Astrocyte (in vitro differentiated cells and primary cell): Measurements from ENCODE around the gene VPS50. TPM values are rescaled to one million over a fixed set of nuclear protein-coding genes. Genes with fewer than 3 reads are reported as not detected.
A peak's percentile ranks its signal among the peaks of the same experiment; 100 is the strongest.

Experiments
- DNase-seq: peaks from one replicate; pipeline ENCODE4 v3.0.0-alpha.2; 2010; ENCODE audit warnings: low read depth
- FAIRE-seq: peaks from 2 replicates; lab custom pipeline; 2011; peaks lifted over from hg19 to GRCh38; lab: Jason Lieb, UNC
- H2AFZ ChIP-seq: 2 replicates; pipeline ENCODE4 v1.6.0; 2012; ENCODE audit warnings: low read depth, low read length, inconsistent platforms
- H3K27ac ChIP-seq: 2 replicates; pipeline ENCODE4 v1.5.1; 2011; ENCODE audit warnings: low read depth, low read length, inconsistent platforms
- H3K27me3 ChIP-seq: 2 replicates; pipeline ENCODE4 v1.6.0; 2011; ENCODE audit warnings: low read length, inconsistent platforms; ENCODE audit not compliant: insufficient read depth
- H3K36me3 ChIP-seq: 2 replicates; pipeline ENCODE4 v1.5.1; 2011; ENCODE audit warnings: low read length, inconsistent platforms; ENCODE audit not compliant: insufficient read depth
- H3K4me1 ChIP-seq: 2 replicates; pipeline ENCODE4 v1.5.1; 2011; ENCODE audit warnings: low read length, inconsistent platforms; ENCODE audit not compliant: insufficient read depth
- H3K4me2 ChIP-seq: 2 replicates; pipeline ENCODE4 v1.6.0; 2012; ENCODE audit warnings: low read length, inconsistent platforms
- H3K4me3 ChIP-seq: 2 replicates; pipeline ENCODE4 v1.5.1; 2011; ENCODE audit warnings: low read depth, mild to moderate bottlenecking, low read length, inconsistent platforms; ENCODE audit not compliant: insufficient read depth
- H3K79me2 ChIP-seq: 2 replicates; pipeline ENCODE4 v1.6.0; 2012; ENCODE audit warnings: mild to moderate bottlenecking, low read length, inconsistent platforms; ENCODE audit not compliant: insufficient read depth
- H3K9ac ChIP-seq: 2 replicates; pipeline ENCODE4 v1.6.0; 2012; ENCODE audit warnings: mild to moderate bottlenecking, low read length, inconsistent platforms
- H3K9me3 ChIP-seq: 2 replicates; pipeline ENCODE4 v1.5.1; 2012; ENCODE audit warnings: low read depth, mild to moderate bottlenecking, low read length, inconsistent platforms; ENCODE audit not compliant: insufficient read depth
- H4K20me1 ChIP-seq: 2 replicates; pipeline ENCODE4 v1.6.0; 2012; ENCODE audit warnings: low read length, inconsistent platforms; ENCODE audit not compliant: insufficient read depth
- H3K27ac Mint-ChIP-seq: one replicate; pipeline ENCODE4 v1.8.0; 2021; ENCODE audit warnings: mild to moderate bottlenecking, mixed read lengths; ENCODE audit not compliant: unreplicated experiment
- H3K27me3 Mint-ChIP-seq: one replicate; pipeline ENCODE4 v1.8.0; 2021; ENCODE audit warnings: low read depth, mixed read lengths; ENCODE audit not compliant: unreplicated experiment
- H3K36me3 Mint-ChIP-seq: one replicate; pipeline ENCODE4 v1.8.0; 2021; ENCODE audit warnings: low read depth, mixed read lengths; ENCODE audit not compliant: unreplicated experiment
- H3K4me1 Mint-ChIP-seq: one replicate; pipeline ENCODE4 v1.8.0; 2021; ENCODE audit warnings: low read depth, mixed read lengths; ENCODE audit not compliant: unreplicated experiment
- H3K4me3 Mint-ChIP-seq: one replicate; pipeline ENCODE4 v1.8.0; 2021; ENCODE audit warnings: mild to moderate bottlenecking, moderate library complexity, mixed read lengths; ENCODE audit not compliant: unreplicated experiment
- H3K9me3 Mint-ChIP-seq: one replicate; pipeline ENCODE4 v1.8.0; 2021; ENCODE audit warnings: mild to moderate bottlenecking, mixed read lengths; ENCODE audit not compliant: unreplicated experiment
- EZH2 ChIP-seq: IDR thresholded peaks from 2 replicates; pipeline ENCODE4 v1.6.1; 2012; ENCODE audit warnings: mild to moderate bottlenecking, low read length, inconsistent platforms; ENCODE audit not compliant: insufficient read depth
- total RNA-seq: library from RNA; stranded (reverse); gene quantifications from 2 replicates; pipeline ENCODE4 v1.2.1, GENCODE V29; 2021
- TF ChIP-seq, protein P1 (sequence below): IDR thresholded peaks from 2 replicates; pipeline ENCODE4 v1.5.1; 2011; ENCODE audit warnings: low read depth, mild to moderate bottlenecking, inconsistent platforms, low read length, moderate library complexity; ENCODE audit not compliant: insufficient read depth

The VPS50 gene
- total RNA-seq, 1 donor from 2014 or later, result 19.0 TPM

DNA sequence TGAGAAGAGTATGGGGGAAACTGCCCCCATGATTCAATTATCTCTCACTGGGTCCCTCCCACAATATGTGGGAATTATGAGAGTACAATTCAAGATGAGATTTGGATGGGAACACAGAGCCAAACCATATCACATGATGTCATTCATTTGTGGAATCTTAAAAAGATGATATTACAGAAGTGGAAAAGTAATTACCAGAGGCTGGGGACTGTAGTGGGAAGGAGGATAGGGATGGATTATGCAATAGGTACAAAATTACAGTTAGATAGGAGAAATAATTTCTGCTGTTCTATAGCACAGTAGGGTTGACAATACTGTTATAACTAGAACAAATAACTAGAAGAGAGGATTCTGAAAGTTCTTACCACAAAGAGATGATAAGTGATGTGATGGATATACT is 141.4 kb downstream of the VPS50 start:
- H3K27me3 Mint-ChIP-seq, result peaks cover 4% of the 10 kb centered on the region
- no peaks in the 10 kb centered on the region for H4K20me1 ChIP-seq

DNA sequence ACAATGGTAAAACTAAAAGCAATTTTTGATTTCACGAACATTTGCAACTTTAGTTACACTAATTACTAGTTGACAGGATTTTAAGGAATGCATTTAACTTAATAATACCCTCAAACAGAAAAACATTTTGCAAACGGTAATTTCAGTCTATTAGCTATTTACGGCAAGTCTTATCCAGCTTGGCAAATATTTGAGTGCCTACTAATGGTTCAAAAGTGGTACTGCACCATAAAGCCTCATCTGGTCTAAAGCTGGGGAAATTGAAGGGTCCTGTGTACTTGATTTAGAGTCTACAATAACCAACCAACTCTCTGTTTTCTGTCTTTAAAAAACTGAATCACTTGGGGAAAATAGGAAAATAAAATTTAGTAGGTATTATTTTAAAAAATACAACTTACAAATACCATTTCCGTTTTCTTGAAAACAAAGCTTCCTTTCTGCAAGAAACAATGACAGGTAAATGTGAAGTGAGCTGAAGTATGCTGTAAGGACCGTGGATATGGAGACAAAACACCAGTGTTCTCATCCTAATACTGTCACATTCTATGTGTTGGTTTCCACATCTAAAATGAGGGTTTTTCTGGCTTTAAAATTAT is 142.3 kb downstream of the VPS50 start:
- peak overlapping the region; percentile 4 for H3K4me2 ChIP-seq
- no peaks in the 10 kb centered on the region for H3K79me2 ChIP-seq
- H3K4me1 ChIP-seq, result no peaks in the 10 kb centered on the region
- H4K20me1 ChIP-seq, result no peaks in the 10 kb centered on the region
- peaks cover 15% of the 10 kb centered on the region for H3K27me3 ChIP-seq
- H3K36me3 Mint-ChIP-seq, result no peaks in the 10 kb centered on the region
- no peak overlapping the region for H2AFZ ChIP-seq
- FAIRE-seq, result no peak
- no peak for TF ChIP-seq EZH2
- TF ChIP-seq, protein P1, sequence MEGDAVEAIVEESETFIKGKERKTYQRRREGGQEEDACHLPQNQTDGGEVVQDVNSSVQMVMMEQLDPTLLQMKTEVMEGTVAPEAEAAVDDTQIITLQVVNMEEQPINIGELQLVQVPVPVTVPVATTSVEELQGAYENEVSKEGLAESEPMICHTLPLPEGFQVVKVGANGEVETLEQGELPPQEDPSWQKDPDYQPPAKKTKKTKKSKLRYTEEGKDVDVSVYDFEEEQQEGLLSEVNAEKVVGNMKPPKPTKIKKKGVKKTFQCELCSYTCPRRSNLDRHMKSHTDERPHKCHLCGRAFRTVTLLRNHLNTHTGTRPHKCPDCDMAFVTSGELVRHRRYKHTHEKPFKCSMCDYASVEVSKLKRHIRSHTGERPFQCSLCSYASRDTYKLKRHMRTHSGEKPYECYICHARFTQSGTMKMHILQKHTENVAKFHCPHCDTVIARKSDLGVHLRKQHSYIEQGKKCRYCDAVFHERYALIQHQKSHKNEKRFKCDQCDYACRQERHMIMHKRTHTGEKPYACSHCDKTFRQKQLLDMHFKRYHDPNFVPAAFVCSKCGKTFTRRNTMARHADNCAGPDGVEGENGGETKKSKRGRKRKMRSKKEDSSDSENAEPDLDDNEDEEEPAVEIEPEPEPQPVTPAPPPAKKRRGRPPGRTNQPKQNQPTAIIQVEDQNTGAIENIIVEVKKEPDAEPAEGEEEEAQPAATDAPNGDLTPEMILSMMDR, result peak; percentile 96
- DNase-seq, result peak; percentile 36
- no peaks in the 10 kb centered on the region for H3K9me3 ChIP-seq
- no peaks in the 10 kb centered on the region for H3K4me1 Mint-ChIP-seq
- no peak overlapping the region for H3K4me3 Mint-ChIP-seq
- H3K36me3 ChIP-seq, result no peaks in the 10 kb centered on the region
- no peak overlapping the region for H3K4me3 ChIP-seq
- H3K27me3 Mint-ChIP-seq, result peaks cover 4% of the 10 kb centered on the region
- peaks cover 6% of the 10 kb centered on the region for H3K9me3 Mint-ChIP-seq
- H3K9ac ChIP-seq, result no peak overlapping the region
- no peak overlapping the region for H3K27ac ChIP-seq
- no peak overlapping the region for H3K27ac Mint-ChIP-seq

More for the DNA sequence above, 141.4 kb downstream of the VPS50 start:
- TF ChIP-seq, protein P1, result no peak
- no peak for TF ChIP-seq EZH2
- Histone ChIP-seq H3K4me1 (no peaks in the 10 kb centered on the region), H3K4me3 (no peak overlapping the region), H3K36me3 (no peaks in the 10 kb centered on the region), H3K79me2 (no peaks in the 10 kb centered on the region), H3K9me3 (no peaks in the 10 kb centered on the region), H2AFZ (no peak overlapping the region), H3K4me2 (no peak overlapping the region), H3K9ac (no peak overlapping the region), H3K27me3 (peaks cover 15% of the 10 kb centered on the region), H3K27ac (no peak overlapping the region)
- Mint-ChIP-seq H3K4me3 (no peak overlapping the region), H3K36me3 (no peaks in the 10 kb centered on the region), H3K27ac (no peak overlapping the region), H3K4me1 (no peaks in the 10 kb centered on the region), H3K9me3 (peaks cover 9% of the 10 kb centered on the region)
- FAIRE-seq, result no peak
- no peak for DNase-seq

DNA sequence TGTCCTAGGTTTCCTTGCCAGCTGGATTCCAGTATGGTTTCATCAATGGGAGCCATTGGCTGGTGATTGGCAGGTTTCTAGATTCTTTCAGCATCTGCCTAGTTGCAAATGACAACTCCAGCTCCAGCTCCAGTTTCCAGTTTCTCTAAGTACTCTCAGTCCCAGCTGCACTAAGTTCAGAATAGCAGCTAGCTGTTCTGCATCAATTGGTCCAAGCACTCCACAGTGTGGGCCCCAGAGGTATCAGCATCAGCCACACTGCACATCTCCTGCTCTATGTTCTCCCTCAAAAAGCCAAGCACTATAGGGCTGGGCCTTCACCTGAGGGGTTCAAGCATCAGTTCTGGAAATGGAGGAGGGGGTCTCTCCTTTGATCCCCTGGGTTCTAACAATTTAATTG is 143.4 kb downstream of the VPS50 start:
- H3K79me2 ChIP-seq, result no peaks in the 10 kb centered on the region
- no peak overlapping the region for H3K9ac ChIP-seq
- no peaks in the 10 kb centered on the region for H3K36me3 ChIP-seq
- no peak overlapping the region for H3K4me3 ChIP-seq
- no peak overlapping the region for H3K27ac ChIP-seq
- FAIRE-seq, result no peak
- no peaks in the 10 kb centered on the region for H3K4me1 ChIP-seq
- no peak for TF ChIP-seq EZH2
- TF ChIP-seq, protein P1, result no peak
- Mint-ChIP-seq H3K27ac (no peak overlapping the region), H3K4me3 (no peak overlapping the region), H3K27me3 (peaks cover 4% of the 10 kb centered on the region), H3K9me3 (peaks cover 6% of the 10 kb centered on the region), H3K4me1 (no peaks in the 10 kb centered on the region), H3K36me3 (no peaks in the 10 kb centered on the region)
- H4K20me1 ChIP-seq, result no peaks in the 10 kb centered on the region
- no peak overlapping the region for H2AFZ ChIP-seq
- no peak overlapping the region for H3K4me2 ChIP-seq
- H3K9me3 ChIP-seq, result no peaks in the 10 kb centered on the region
- peaks cover 15% of the 10 kb centered on the region for H3K27me3 ChIP-seq
- no peak for DNase-seq
